AG04450 (cell line): ENCODE measurements around the gene TATDN2. TPM values are rescaled to one million over a fixed set of nuclear protein-coding genes. Genes with fewer than 3 reads are reported as not detected.

Experiments
- CTCF ChIA-PET: fragments of 300-600, 350-600 bp; formaldehyde crosslinking; extraction: SDS; loops from one replicate; lab custom pipeline; 2022; ENCODE audit warnings: antibody characterized with exemption, inconsistent platforms; lab: Charles Lee
- POLR2A ChIA-PET: fragments of 350-600 bp; formaldehyde crosslinking; extraction: SDS; loops from one replicate; lab custom pipeline; 2021; ENCODE audit warnings: antibody characterized with exemption, inconsistent platforms; lab: Yijun Ruan, JAX
- DNase-seq: peaks from one replicate; pipeline ENCODE4 v3.0.0-alpha.2; 2011; ENCODE audit warnings: low read depth, low spot score
- H3K27ac ChIP-seq: one replicate; pipeline ENCODE4 v1.5.1; 2012; ENCODE audit warnings: low read depth, low read length, control low read depth
- H3K27me3 ChIP-seq: one replicate; pipeline ENCODE4 v1.6.0; 2012; ENCODE audit warnings: low read length; ENCODE audit not compliant: control insufficient read depth, insufficient read depth
- H3K4me3 ChIP-seq: 2 replicates; pipeline ENCODE4 v1.5.1; 2011; ENCODE audit warnings: mild to moderate bottlenecking, low read depth, low read length, control low read depth
- H3K9me3 ChIP-seq: 2 replicates; pipeline ENCODE4 v1.5.1; 2012; ENCODE audit warnings: low read length; ENCODE audit not compliant: control insufficient read depth, insufficient read depth
- CTCF ChIP-seq: IDR thresholded peaks from 2 replicates; pipeline ENCODE4 v1.5.1; 2011; ENCODE audit warnings: low read depth, low read length, control low read depth, inconsistent platforms
- polyA plus RNA-seq: library from polyadenylated mRNA; depleted of rRNA; stranded (reverse); fragments of >200 nt; gene quantifications from 2 replicates; pipeline ENCODE4 v1.2.3, GENCODE V29; 2011

Gene TATDN2
- polyA plus RNA-seq, 1 experiment, result 17.7 TPM

- POLR2A ChIA-PET, result no interaction called here
- Histone ChIP-seq H3K27ac (no peak overlapping the region), H3K27me3 (no peaks in the 10 kb centered on the region), H3K4me3 (no peak overlapping the region), H3K9me3 (no peaks in the 10 kb centered on the region)
- CTCF ChIA-PET, result no interaction called here
- TF ChIP-seq CTCF, result no peak
- no peak for DNase-seq
These were observed 18.7 kb upstream of the TATDN2 start for GRCh38 chr3:10229576-10229975.

GRCh38 chr3:10232137-10232536, 16.1 kb upstream of the TATDN2 start:
- Histone ChIP-seq H3K4me3 (no peak overlapping the region), H3K9me3 (no peaks in the 10 kb centered on the region), H3K27me3 (no peaks in the 10 kb centered on the region), H3K27ac (no peak overlapping the region)
- ChIA-PET CTCF (interaction anchor here (0.8 to 1.8 kb wide), 2 partner anchors 39 to 300 kb away, joined by 4 to 5 read pairs; no protein-coding TSS in a partner anchor), POLR2A (no interaction called here)
- no peak for DNase-seq
- no peak for TF ChIP-seq CTCF

- ChIA-PET POLR2A (no interaction called here), CTCF (no interaction called here)
- no peak for DNase-seq
- Histone ChIP-seq H3K27me3 (no peaks in the 10 kb centered on the region), H3K9me3 (no peaks in the 10 kb centered on the region), H3K27ac (no peak overlapping the region), H3K4me3 (no peak overlapping the region)
- no peak for TF ChIP-seq CTCF
These were observed 14.3 kb upstream of the TATDN2 start for GRCh38 chr3:10233988-10234387.

- Histone ChIP-seq H3K27me3 (no peaks in the 10 kb centered on the region), H3K4me3 (no peak overlapping the region), H3K27ac (no peak overlapping the region), H3K9me3 (no peaks in the 10 kb centered on the region)
- CTCF ChIA-PET, result no interaction called here
- POLR2A ChIA-PET, result no interaction called here
- no peak for TF ChIP-seq CTCF
- DNase-seq, result no peak
These were observed 13.6 kb upstream of the TATDN2 start for GRCh38 chr3:10234526-10235230.

GRCh38 chr3:10235551-10235950, 12.7 kb upstream of the TATDN2 start:
- no peak overlapping the region for H3K4me3 ChIP-seq
- H3K27me3 ChIP-seq, result no peaks in the 10 kb centered on the region
- ChIA-PET POLR2A (interaction anchor here (0.6 kb wide), 1 partner anchor 44 kb away, joined by 4 read pairs; no protein-coding TSS in a partner anchor), CTCF (no interaction called here)
- no peak overlapping the region for H3K27ac ChIP-seq
- H3K9me3 ChIP-seq, result no peaks in the 10 kb centered on the region
- no peak for TF ChIP-seq CTCF
- DNase-seq, result no peak
